CD4-positive, alpha-beta T cell treated with Interferon alpha-2 for 1 hour (primary cell): ENCODE results near the gene PRKAB2.
"Not testable (repeated sequence)": the region's sequence is repeated elsewhere in the genome, so short reads cannot be mapped to it uniquely, and the experiment has no call there.

Source experiments
- DNase-seq, 2 donors: peaks; one replicate each; pipeline ENCODE4 v3.0.0-alpha.2; 2020 to 2022

The PRKAB2 gene

DNA sequence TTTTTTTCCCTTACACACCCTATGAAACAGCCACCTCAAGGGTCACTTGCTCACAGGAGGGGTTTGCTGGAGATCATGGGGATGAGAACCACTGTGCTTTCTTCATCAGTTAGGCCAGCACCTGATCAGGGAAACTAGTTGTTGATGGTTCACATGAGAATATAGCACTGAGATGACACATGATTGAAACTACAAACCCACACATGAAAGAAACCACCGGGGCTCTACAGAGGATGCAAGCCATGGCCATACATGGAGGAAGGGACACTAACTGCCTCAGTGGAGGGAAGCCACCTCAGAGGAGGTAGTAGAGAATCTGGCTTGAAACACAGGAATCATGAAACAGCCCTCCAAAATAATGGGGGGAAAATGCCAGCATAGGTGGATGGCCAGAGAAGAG, 63.2 kb downstream of the PRKAB2 start:
- no peak for DNase-seq

DNA sequence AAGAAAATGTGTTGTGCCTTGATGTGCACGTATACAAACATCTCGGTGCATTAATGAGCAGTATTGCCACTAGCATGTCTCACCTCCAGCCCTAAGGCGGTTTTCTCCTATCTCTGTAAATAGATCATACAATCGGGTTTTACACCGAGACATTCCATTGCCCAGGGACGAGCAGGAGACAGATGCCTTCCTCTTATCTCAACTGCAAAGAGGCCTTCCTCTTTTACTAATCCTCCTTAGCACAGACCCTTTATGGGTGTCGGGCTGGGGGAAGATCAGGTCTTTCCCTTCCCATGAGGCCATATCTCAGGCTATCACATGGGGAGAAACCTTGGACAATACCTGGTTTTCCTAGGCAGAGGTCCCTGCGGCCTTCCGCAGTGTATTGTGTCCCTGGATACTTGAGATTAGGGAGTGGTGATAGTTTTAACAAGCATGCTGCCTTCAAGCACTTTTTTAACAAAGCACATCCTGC, 65.8 kb downstream of the PRKAB2 start:
- not testable (repeated sequence) for DNase-seq

DNA sequence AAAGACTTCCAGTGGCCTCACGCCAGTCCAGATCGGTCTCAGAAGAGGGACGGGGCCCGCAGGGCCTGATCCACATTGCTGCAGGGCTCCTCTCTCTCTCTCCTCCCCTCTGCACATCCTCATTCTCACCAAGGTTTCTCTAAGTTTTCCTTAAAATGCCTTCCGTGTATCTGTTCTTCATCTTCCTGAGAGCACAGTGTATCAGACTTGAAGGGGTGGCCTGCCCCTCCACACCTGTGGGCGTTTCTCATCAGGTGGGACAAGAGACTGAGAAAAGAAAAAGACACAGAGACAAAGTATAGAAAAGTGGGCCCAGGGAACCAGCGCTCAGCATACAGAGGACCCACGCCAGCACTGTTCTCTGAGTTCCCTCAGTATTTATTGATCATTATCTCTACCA, 66.4 kb downstream of the PRKAB2 start:
- no peak for DNase-seq
